Measurements from ENCODE around the gene C17orf114.

C17orf114 gene

GRCh38 chr17:4822835-4823234, 20.7 kb upstream of the C17orf114 start:
- DNase-seq: no peak

DNA sequence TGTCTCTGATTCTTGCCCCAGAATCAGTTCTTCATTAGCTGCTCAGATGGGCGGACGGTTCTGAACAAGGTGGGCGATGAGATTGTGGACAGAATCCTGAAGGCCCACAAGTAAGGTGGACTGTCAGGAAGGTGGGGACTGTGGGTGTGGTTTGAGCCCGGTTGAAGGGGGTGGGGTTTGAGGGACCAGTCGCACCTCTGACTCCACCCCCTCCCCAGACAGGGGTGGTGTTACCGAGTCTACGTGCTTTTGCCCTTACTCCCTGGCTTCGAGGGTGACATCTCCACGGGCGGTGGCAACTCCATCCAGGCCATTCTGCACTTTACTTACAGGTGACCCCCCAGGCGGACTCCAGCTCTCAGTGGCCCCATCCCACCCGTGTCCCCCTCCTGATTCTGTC, 16.1 kb upstream of the C17orf114 start:
- no peak for DNase-seq

GRCh38 chr17:4816826-4817225, 14.7 kb upstream of the C17orf114 start:
- no peak for DNase-seq

GRCh38 chr17:4815043-4815675, 13.0 kb upstream of the C17orf114 start:
- no peak for DNase-seq

DNA sequence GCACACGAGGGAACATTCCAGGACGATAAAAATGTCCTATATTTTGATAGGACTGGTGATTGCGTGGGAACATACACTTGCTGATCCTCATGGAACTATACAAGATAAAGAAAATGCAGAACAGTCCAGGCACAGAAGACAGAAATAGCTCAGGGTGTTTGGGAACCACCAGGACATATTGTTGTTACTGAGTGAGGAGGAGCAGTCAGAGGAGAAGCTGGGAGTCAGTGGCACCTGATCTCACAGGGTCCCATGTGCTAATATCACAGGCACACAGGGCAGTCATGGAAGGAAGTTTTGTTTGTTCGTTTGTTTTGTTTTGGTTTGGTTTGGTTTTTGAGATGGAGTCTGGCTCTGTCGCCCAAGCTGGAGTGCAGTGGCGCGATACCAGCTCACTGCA, 10.6 kb upstream of the C17orf114 start:
- no peak for DNase-seq

DNA sequence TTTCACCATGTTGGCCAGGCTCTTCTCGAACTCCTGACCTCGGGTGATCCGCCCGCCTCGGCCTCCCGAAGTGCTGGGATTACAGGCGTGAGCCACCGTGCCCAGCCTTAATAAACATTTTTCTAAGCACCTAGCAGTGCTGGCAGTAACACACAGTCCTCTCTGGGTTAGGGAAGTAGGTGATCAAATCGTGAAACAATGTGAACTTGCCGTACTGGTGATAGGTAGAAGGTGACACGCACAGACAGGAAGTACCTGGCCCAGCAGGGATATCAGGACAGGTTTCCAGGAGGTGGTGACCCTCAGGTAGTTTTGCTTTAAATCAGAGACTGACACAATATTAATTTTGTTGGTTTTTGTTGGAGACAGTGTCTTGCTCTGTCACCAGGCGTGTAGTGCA, 9.3 kb upstream of the C17orf114 start:
- no peak for DNase-seq

GRCh38 chr17:4810696-4811290, 8.7 kb upstream of the C17orf114 start:
- DNase-seq: no peak

DNA sequence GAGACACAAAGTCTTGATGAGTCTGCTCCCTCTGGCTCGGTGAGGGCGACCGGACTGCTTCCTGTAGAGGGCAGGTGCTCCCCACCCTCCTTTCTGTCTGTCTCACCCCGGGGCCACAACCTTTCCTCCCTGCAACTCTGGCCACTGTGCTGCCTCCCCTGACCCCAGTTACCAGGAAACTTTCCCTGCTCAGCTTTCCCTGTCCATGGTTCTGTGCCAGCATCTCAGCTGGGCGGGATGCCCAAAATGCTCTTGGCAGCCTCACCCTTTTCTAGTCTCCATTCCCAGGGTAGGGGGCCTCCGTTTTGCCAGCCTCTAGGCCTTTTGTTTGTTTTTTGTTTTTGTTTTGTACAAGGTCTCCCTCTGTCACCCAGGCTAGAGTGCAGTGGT, 6.2 kb upstream of the C17orf114 start:
- DNase-seq: no peak

GRCh38 chr17:4807605-4808377, 5.7 kb upstream of the C17orf114 start:
- no peak for DNase-seq

GRCh38 chr17:4806777-4807604, 4.9 kb upstream of the C17orf114 start, which contains the start of gene PLD2:
TSS of gene PLD2 (plus strand) at chr17:4807152. CDS start at chr17:4807773, 621 bp downstream.
- peak; percentile 89 for DNase-seq

- peak; percentile 19 for DNase-seq
Observed at GRCh38 chr17:4806456-4806776, 4.3 kb upstream of the C17orf114 start.

GRCh38 chr17:4800462-4801196, 1.5 kb downstream of the C17orf114 start:
- no peak for DNase-seq

DNA sequence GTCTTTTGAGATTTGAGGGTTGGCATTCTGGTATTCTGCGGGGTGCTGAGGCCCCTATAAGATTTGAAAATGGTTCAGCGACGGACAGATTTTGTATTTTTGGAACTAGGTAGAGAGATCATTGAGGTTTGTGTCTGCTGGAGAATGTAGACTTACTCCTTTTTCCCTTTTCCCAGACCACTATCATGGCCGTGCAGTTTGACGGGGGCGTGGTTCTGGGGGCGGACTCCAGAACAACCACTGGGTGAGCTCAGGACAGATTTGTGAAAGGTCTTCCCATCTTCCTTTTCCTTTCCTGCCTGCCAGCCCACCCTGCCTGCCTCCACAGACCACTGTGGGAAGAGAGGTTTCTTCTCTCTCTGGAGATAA, 5.6 kb downstream of the C17orf114 start:
- DNase-seq: no peak

DNA sequence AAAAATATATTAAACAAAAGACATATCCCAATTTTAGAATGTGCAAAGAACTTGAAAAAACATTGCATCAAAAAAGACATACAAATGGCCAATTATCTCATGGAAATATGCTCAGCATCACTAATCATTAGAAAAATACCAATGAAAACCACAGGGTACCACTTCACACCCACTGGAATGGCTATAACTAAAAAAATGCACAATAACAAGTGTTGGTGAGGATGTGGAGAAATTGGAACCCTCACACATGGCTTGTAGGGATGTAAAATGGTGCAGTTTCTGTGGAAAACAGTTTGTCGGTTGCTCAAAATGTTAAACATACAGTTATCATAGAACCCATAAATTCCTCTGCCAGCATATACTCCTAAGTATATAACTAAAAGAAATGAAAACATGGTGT, 7.0 kb downstream of the C17orf114 start:
- no peak for DNase-seq

DNA sequence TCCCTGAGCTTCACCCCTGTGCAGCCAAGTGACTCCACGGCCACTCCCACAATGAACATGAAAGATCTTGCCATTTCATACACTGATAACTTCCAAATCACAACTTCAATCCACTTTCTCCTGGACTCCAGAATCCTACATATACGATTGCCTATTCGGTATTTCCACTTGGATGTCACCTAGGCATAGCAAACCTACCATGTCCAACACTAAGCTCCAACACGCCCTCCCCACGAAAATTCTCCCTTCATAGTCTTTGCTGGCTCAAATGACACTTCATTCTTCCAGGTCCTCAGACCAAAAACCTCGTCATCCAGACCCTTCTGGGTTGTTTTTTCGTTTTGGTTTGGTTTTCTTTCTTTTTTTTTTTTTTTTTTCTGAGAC, 11.4 kb downstream of the C17orf114 start:
- no peak for DNase-seq

- peak; percentile 84 for DNase-seq
Observed at GRCh38 chr17:4789951-4790704, 12.0 kb downstream of the C17orf114 start.

DNA sequence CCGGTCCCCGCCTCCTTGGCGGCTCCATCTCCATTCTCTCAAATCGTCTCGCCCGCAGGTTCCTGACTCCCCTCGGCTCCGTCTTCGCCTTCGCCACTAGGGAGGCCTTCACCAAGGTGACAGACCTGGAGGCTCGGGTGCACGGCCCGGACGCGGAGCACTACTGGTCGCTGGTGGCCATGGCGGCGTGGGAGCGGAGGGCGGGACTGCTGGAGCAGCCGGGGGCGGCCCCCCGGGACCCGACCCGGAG, 12.5 kb downstream of the C17orf114 start:
- DNase-seq: no peak

GRCh38 chr17:4788807-4789700, 13.1 kb downstream of the C17orf114 start, which contains the start of gene GLTPD2:
TSS of gene GLTPD2 (plus strand) at chr17:4788964. CDS start at chr17:4789012, 48 bp downstream.
- no peak for DNase-seq

GRCh38 chr17:4788159-4788806, 13.8 kb downstream of the C17orf114 start:
- DNase-seq: no peak

- no peak for DNase-seq
Observed at GRCh38 chr17:4786516-4786915, 15.6 kb downstream of the C17orf114 start.

DNA sequence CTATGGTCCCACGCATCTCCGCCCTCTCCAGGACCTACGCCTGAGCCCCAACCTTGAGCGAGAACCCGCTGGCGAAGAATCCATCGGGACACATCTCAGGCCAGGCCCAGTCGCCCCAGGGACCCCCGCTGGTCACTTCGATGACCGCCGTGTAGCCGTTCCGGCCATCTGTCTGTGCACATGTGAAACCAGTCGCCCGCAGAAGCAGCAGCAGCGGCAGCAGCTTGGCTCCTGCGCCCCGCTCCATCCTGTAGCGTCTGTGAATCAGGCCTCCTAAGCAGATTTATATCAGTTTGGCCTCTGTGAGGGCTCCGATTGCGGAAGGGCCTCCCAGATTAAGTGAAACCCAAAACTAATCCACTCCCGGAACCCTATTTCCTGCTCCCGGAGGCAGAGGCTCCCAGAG, 16.0 kb downstream of the C17orf114 start, which contains the start of gene VMO1:
Gene VMO1, minus strand, starts transcription at position 259 of the 406 bp plus-strand sequence. Its CDS starts 12 bp downstream, at position 247.
- no peak for DNase-seq

Data from RPMI8226 (cell line).